ENCODE data around the gene CFAP20. TPM values are rescaled to one million over a fixed set of nuclear protein-coding genes. Genes with fewer than 3 reads are reported as not detected.

Gene CFAP20
- 86.9 and 104 TPM in 2 replicates for total RNA-seq (2014; rRNA removed; shearing (Covaris generic))
- polyA plus RNA-seq (2015; cell fraction: cytosol; rRNA removed), result 55.3 and 57.3 TPM in 2 replicates
- 52.1 and 53.7 TPM in 2 replicates for polyA plus RNA-seq (2015; cell fraction: nucleus; rRNA removed)

DNA sequence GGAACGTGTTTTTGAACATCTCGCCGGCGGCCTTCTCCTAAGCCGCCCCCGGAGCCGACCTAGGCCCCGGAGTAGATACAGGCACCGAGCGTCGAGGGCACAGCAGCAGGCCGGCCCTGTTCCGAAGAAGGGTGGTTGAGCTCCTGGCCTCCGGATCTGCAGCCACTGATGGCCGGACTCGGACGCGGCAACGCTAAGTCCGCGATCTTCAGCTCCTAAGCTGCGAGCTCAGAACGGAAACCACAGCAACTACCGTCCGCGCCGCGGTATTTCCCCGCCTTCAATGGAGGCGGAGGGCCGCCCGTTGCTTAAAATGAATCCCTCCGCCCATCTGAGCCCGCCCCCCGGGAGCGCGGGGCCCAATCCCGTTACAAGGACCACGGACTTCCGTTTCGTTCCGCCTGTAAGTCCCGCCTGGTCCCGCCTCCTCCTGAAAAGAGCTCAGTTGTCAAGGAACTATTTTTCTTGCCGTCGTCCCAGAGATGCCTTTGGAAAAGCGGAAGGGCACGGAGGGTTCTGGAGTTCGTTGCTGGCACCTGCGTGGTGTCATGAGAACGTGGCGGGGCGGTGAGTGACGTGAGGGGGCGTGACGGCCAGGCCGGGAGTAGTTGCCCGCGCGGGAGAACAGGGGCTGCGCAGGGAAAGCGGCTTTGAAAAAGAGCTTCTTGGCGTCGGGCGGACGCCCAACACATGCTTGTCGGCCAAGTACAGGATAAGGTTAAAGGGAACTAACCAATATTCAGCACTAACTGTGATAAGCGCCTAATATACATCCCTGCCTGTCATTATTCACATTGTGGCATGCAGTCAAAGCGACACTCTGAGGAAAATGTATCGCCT is at the start of gene CFAP20:
Gene CFAP20 (minus strand): TSS at position 285 of the 840 bp plus-strand sequence. CDS start 266 bp downstream, at position 19.
- DNase-seq (ENCODE audit: low read depth), result peak; percentile 99

DNA sequence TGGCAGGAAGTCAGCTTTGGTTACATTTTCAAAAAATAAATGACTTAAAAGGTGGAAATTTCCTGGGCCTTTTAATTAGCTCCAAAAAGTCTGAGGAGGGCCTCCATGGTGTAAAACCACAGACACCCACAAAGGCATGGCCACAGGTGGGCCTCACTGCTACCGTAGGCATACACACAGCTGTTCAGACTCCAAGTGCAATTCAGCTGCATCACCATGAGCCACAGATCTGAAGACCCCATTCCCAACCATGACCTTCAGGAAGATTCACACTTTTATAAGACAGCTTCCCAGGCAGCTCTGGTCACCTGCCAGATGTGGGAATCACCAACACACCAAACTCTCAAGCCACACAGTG is 48.2 kb upstream of the CFAP20 start:
- DNase-seq (ENCODE audit: low read depth), result no peak

DNA sequence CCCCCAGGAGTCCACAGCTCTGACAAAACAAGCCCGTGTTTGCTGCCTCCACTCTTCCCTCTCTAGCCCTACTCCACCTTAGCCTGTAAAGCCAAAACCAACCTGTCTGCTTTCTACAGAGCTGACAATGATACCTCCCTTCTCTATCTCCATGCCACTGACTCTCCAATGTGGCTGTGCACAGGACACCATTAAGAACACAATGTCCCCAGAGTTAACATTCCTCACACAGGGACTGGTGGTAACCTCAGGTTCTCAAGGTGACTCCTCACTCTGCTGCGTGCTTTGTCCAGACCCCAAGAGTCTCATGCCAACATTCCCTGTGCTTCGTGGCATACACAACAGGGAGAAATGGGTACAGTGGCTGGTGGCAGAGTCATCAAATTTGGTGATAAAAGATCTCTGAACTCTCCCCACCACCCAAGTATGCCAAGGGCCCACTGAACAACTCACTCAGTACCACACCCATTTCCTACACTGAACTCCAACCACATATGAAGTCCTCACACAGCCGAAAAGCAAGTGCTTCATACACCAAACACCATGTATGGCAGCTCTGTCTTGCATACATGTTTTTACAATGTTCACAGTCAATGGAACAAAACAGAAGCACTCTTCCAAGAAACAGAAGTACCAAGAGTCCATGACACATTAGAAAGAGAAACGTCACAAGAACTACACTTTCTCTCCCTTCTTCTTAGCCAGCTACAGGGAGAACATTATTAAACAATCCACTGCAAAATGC is 47.6 kb upstream of the CFAP20 start:
- no peak for DNase-seq (ENCODE audit: low read depth)

GRCh38 chr16:58170223-58170622 is 41.0 kb upstream of the CFAP20 start:
- DNase-seq (ENCODE audit: low read depth), result no peak

DNA sequence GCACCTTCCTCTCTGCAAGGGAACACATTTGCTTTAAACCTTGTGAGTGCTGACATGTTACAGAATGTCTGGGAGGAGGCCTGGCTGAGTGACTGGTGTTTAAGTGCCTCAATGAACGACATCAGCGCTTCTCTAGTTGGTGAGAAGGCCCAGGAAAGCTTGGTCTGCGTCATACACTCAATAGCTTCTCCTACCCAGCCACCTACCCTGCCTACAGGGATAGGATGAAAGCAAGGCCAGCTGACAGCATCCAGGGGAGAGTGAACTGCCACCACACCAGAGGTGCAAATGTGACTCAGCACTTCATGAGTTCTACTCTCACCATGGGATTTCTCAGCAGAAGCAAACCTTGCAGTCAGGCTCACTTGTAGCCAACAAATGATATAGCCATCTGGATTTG is 31.7 kb upstream of the CFAP20 start:
- peak; percentile 7 for DNase-seq (ENCODE audit: low read depth)

DNA sequence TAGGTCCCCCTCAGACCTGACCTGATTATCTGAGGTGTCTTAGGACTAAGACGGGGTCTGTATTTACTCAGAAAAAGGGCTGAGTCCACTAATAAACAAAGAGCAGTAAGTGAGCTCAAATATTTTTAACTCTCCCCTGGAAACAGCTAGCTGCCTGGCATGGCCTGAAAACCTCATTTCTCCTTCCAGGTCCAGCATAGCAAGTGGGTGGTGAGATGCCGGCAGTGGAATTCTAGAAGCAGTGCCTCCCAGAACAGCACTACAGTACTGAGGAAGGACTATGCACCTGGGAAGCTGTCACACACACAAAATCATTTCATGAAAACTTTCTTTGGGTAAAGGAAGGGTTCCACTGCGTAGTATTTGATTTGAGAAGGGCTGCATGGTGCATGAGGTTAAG is 29.5 kb upstream of the CFAP20 start:
- no peak for DNase-seq (ENCODE audit: low read depth)

- no peak for DNase-seq (ENCODE audit: low read depth)
Measured at GRCh38 chr16:58157951-58158540, 28.9 kb upstream of the CFAP20 start.

DNA sequence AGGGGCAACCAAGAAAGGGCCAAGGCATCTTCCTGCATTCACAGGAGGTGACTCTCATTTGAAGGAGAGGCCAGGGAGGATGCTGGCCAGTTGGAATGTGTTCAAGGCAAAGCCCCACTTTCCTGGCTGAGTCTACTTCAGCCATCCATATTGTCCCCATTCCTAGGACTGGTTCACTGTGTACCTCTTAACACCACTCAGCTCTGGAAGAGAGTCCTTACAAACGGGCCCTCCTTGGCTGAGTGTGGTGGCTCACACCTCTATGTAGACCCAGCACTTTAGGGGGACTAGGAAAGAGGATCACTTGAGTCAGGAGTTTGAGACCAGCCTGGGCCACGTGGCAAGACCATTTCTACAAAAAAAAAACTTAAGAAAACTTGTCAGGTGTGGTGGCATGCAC is 28.1 kb upstream of the CFAP20 start:
- no peak for DNase-seq (ENCODE audit: low read depth)

GRCh38 chr16:58155839-58156238 is 26.7 kb upstream of the CFAP20 start:
- DNase-seq (ENCODE audit: low read depth), result no peak

DNA sequence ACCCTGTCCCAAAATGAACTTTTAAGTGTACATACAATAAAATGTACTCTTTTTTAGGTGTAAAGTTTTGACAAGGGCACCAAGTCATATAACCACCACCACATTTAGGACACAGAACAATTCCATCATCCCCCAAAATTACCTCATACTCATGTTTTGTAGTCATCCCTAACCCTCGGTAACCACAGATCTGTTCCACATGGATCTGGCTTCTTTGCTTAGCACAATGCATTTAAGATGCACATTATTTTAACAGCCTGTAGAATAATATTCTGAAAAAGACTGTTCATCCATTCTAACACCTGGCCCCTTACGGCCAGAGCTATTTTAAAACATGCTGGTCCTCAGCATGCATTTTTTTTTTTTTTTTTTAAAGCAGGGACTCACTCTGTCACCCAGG is 25.2 kb upstream of the CFAP20 start:
- DNase-seq (ENCODE audit: low read depth), result no peak

DNA sequence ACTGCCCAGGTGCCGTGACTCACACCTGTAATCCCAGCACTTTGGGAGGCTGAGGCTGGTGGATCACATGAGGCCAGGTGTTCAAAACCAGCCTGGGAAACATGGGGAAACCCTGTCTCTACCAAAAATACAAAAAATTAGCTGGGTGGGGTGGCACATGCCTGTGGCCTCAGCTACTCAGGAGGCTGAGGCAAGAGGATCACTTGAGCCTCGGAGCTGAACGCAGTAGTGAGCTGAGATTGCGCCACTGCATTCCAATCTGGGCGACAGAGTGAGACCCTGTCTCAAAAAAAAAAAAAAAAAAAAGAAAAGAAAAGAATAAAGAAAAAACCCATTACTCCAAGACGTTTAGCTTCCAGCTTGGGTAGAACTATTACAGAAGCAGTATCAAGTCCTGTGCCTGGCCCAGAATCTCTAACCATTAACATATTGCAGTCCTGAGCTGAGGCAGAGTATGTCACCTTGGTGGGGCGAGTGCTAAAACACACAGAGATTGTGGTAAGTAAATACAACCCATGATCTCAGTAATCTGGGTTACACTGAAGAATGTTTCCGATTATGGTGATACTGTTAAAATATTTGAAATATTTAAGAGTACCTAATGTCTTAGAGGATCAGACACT is 23.2 kb upstream of the CFAP20 start:
- DNase-seq (ENCODE audit: low read depth), result no peak

DNA sequence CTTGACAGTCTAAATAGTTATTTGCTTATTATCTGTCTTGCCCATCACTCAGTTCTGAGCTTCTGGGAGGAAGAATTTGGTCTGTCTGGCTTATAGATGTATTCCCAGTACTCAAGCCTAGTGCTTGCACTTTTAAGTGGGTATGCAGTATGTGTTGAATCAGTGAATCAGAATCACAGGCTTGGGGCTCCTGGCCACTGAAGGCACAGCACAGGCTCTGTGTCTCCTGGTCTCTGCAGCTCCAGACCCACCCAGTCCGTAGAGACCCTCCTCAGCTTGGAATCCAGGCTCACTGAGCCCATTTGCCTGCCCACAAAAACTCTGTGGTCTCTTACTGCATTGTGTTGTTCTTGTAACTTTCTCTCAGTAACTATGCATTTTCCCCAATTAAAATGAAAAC is 19.3 kb upstream of the CFAP20 start:
- no peak for DNase-seq (ENCODE audit: low read depth)

- no peak for DNase-seq (ENCODE audit: low read depth)
Measured at GRCh38 chr16:58148099-58148498, 18.9 kb upstream of the CFAP20 start.

DNA sequence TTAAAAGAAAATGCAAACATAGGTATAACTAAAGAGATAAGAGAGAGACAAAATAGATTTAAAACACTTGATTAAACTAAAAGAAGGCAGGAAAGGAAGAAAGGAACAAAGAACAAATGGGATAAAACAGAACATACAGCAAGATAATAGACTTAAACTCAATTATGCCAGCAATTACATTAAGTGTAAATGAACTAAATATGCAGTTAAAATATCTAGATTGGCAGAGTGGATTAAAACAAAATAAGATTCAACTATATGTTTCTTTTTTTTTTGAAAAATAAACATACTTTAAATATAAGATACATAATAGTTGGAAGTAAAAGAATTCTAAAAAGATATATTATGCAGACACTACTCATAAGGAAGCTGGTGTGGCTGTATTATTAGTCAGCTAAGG is 9.7 kb upstream of the CFAP20 start:
- no peak for DNase-seq (ENCODE audit: low read depth)

- no peak for DNase-seq (ENCODE audit: low read depth)
Measured at GRCh38 chr16:58137581-58137980, 8.4 kb upstream of the CFAP20 start.

DNA sequence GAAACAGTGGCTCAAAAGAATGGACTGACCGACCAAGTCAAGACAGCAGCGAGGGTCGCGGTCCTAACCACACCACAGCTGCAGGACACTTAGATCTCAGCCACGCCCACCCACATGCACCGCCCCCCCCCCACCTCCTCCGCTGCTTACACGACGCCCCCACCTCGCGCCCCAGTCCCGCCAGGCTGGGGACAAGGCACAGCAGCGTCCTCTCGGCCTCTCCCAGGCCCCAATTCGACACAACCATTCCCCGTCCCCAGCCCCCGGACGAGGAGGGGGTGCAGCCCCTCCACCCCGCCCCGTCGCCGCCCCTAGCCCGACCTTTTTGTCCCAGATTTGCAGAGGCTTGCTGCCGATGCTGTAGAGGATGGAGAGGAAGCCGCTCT is 477 bp downstream of the CFAP20 start:
- DNase-seq (ENCODE audit: low read depth), result no peak

- no peak for DNase-seq (ENCODE audit: low read depth)
Measured at GRCh38 chr16:58128181-58128631, 975 bp downstream of the CFAP20 start.

DNA sequence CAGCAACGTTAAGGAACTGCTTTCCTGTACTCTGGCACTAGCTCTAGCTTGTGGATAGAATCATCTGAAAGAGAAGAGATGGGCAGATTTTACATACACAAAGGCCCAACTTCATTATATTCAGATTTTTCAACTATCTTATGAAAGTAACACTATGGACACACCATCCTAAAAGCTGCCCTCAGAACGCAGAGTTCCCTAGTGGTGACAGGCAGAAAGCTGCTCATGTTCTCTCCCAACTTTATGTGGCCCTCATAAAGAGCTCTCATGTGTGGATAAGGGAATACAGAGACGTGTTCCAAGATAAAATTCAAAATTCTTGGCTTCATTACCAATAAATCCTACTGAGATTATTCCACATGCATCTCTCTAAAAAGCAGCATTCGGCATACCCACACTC is 1.5 kb downstream of the CFAP20 start:
- DNase-seq (ENCODE audit: low read depth), result no peak

- no peak for DNase-seq (ENCODE audit: low read depth)
Measured at GRCh38 chr16:58127033-58127556, 2.1 kb downstream of the CFAP20 start.

DNA sequence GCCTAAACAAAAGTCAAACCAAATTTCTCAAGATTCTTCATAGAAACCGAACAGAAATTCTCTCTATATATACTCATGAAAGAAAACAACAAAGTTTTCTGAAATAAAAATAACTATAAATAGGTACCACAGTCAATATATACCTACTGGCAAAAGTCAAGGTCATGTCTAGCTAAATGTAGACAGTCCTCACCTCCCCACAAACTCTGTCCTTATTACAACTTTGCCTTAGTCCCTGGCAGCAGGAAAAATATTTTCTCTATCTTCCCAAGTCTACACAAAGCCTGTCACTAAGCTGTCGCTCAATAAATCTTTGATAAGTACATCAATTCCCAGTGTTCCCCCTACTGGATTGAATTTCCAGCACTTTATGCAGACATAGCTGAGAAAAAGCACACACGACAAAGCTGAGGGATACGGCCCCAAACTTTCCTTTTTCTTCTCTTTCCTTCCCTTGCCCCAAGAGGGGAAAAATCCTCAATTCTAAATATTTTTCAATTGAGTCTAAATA is 2.7 kb downstream of the CFAP20 start:
- DNase-seq (ENCODE audit: low read depth), result no peak

DNA sequence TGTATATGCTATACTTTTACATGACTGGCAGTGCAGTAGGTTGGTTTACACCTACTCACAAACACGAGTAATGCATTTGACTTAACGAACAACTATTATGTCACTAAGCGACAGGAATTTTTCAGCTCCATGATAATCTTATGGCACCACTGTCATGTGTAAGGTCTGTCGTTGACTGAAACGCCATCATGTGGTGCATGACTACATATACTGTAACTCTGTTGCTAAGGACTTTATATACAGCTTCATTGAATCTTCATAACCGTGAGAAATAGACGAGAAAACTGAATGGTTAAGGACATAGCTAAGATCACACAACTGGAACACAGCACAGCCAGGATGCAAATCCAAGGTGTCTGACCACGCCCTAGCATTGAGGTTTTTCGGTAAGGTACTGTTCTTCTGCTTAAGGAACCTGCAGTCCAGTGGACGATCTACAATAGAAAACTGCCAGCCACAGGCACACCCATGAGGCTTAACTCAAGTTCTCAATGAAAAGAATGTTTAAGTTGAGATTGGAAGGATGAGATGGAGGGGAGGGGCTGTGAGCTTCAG is 3.3 kb downstream of the CFAP20 start:
- DNase-seq (ENCODE audit: low read depth), result no peak
